HUES64 (cell line): ENCODE results near the gene KLHL14.
"Not testable (repeated sequence)": the region's sequence is repeated elsewhere in the genome, so short reads cannot be mapped to it uniquely, and the experiment has no call there.

Source experiments
- H3K27ac ChIP-seq: 2 replicates; pipeline ENCODE4 v1.7.0; 2013; ENCODE audit warnings: low read depth, low read length, inconsistent platforms
- H3K27me3 ChIP-seq: 2 replicates; pipeline ENCODE4 v1.6.1; 2013; ENCODE audit warnings: mild to moderate bottlenecking, low read length; ENCODE audit not compliant: insufficient read depth
- H3K36me3 ChIP-seq: 2 replicates; pipeline ENCODE4 v1.6.1; 2013; ENCODE audit warnings: mild to moderate bottlenecking, low read length; ENCODE audit not compliant: insufficient read depth
- H3K4me1 ChIP-seq: 2 replicates; pipeline ENCODE4 v1.6.1; 2013; ENCODE audit warnings: mild to moderate bottlenecking, low read length, moderate library complexity; ENCODE audit not compliant: insufficient read depth
- H3K4me3 ChIP-seq: 2 replicates; pipeline ENCODE4 v1.5.1; 2013; ENCODE audit warnings: mild to moderate bottlenecking, low read length, moderate library complexity
- H3K9ac ChIP-seq: 2 replicates; pipeline ENCODE4 v1.6.1; 2013; ENCODE audit warnings: mild to moderate bottlenecking, low read depth, low read length
- H3K9me3 ChIP-seq: 2 replicates; pipeline ENCODE4 v1.6.1; 2013; ENCODE audit warnings: low read depth, low read length; ENCODE audit not compliant: insufficient read depth
- WGBS: fragments of 150-250, 120-280 bp; methylation state at CpG from one replicate; pipeline ENCODE4 v1.1.7; 2013; ENCODE audit warnings: missing lambda C conversion rate; 5-methylcytosine and 5-hydroxymethylcytosine counted together

Gene KLHL14

GRCh38 chr18:32677578-32677977 lies 95.2 kb downstream of the KLHL14 start:
- H3K9ac ChIP-seq, result no peak overlapping the region
- H3K4me1 ChIP-seq, result no peaks in the 10 kb centered on the region
- H3K36me3 ChIP-seq, result no peaks in the 10 kb centered on the region
- H3K9me3 ChIP-seq, result no peaks in the 10 kb centered on the region
- H3K27ac ChIP-seq, result no peak overlapping the region
- H3K27me3 ChIP-seq, result no peaks in the 10 kb centered on the region
- no peak overlapping the region for H3K4me3 ChIP-seq

GRCh38 chr18:32674491-32674890 lies 98.3 kb downstream of the KLHL14 start:
- H3K4me3 ChIP-seq, result no peak overlapping the region
- H3K27ac ChIP-seq, result no peak overlapping the region
- H3K36me3 ChIP-seq, result no peaks in the 10 kb centered on the region
- WGBS, result 70% methylated on average over 2 of the region's 2 CpGs
- H3K4me1 ChIP-seq, result no peaks in the 10 kb centered on the region
- no peaks in the 10 kb centered on the region for H3K9me3 ChIP-seq
- H3K27me3 ChIP-seq, result no peaks in the 10 kb centered on the region
- no peak overlapping the region for H3K9ac ChIP-seq

GRCh38 chr18:32672398-32672797 lies 100.4 kb downstream of the KLHL14 start:
- Histone ChIP-seq H3K36me3 (no peaks in the 10 kb centered on the region), H3K4me3 (no peak overlapping the region), H3K9ac (no peak overlapping the region), H3K27me3 (no peaks in the 10 kb centered on the region), H3K9me3 (no peaks in the 10 kb centered on the region), H3K4me1 (no peaks in the 10 kb centered on the region), H3K27ac (no peak overlapping the region)
- WGBS, result no CpG with 5 or more reads among the region's 1 CpG

- Histone ChIP-seq H3K4me1 (no peaks in the 10 kb centered on the region), H3K27ac (no peak overlapping the region), H3K9ac (no peak overlapping the region), H3K36me3 (no peaks in the 10 kb centered on the region), H3K4me3 (no peak overlapping the region), H3K9me3 (no peaks in the 10 kb centered on the region), H3K27me3 (no peaks in the 10 kb centered on the region)
Measured at GRCh38 chr18:32670727-32671126, 102.1 kb downstream of the KLHL14 start.

GRCh38 chr18:32669549-32670165 lies 103.2 kb downstream of the KLHL14 start:
- H3K9ac ChIP-seq, result no peak overlapping the region
- no peaks in the 10 kb centered on the region for H3K36me3 ChIP-seq
- H3K9me3 ChIP-seq, result no peaks in the 10 kb centered on the region
- no peaks in the 10 kb centered on the region for H3K4me1 ChIP-seq
- no peak overlapping the region for H3K4me3 ChIP-seq
- 76% methylated on average over 5 of the region's 5 CpGs for WGBS
- H3K27ac ChIP-seq, result no peak overlapping the region
- no peaks in the 10 kb centered on the region for H3K27me3 ChIP-seq

GRCh38 chr18:32668956-32669355 lies 103.9 kb downstream of the KLHL14 start:
- Histone ChIP-seq H3K9me3 (no peaks in the 10 kb centered on the region), H3K4me1 (no peaks in the 10 kb centered on the region), H3K27me3 (no peaks in the 10 kb centered on the region), H3K36me3 (no peaks in the 10 kb centered on the region), H3K27ac (no peak overlapping the region), H3K4me3 (no peak overlapping the region), H3K9ac (no peak overlapping the region)
- 93% methylated on average over 1 of the region's 1 CpG for WGBS

- 75% methylated on average over 2 of the region's 2 CpGs for WGBS
Measured at GRCh38 chr18:32661486-32662299, 111.1 kb downstream of the KLHL14 start.

GRCh38 chr18:32654507-32654906 lies 118.3 kb downstream of the KLHL14 start:
- H3K27ac ChIP-seq, H3K9me3 ChIP-seq, H3K36me3 ChIP-seq, H3K27me3 ChIP-seq, H3K4me3 ChIP-seq, H3K4me1 ChIP-seq, H3K9ac ChIP-seq: not testable (repeated sequence)
- WGBS, result 95% methylated on average over 2 of the region's 3 CpGs

More at GRCh38 chr18:32661486-32662299, 111.1 kb downstream of the KLHL14 start:
- no peaks in the 10 kb centered on the region for H3K4me1 ChIP-seq
- H3K36me3 ChIP-seq, result no peaks in the 10 kb centered on the region
- H3K27ac ChIP-seq, result no peak overlapping the region
- H3K27me3 ChIP-seq, result no peaks in the 10 kb centered on the region
- no peaks in the 10 kb centered on the region for H3K9me3 ChIP-seq
- H3K4me3 ChIP-seq, result no peak overlapping the region
- H3K9ac ChIP-seq, result no peak overlapping the region

GRCh38 chr18:32637659-32638058 lies 135.2 kb downstream of the KLHL14 start:
- not testable (repeated sequence) for H3K9ac ChIP-seq, H3K9me3 ChIP-seq, H3K4me3 ChIP-seq, H3K27ac ChIP-seq, H3K36me3 ChIP-seq, H3K4me1 ChIP-seq, H3K27me3 ChIP-seq
- WGBS, result 92% methylated on average over 1 of the region's 1 CpG

- no peaks in the 10 kb centered on the region for H3K9me3 ChIP-seq
- 97% methylated on average over 2 of the region's 2 CpGs for WGBS
Measured at GRCh38 chr18:32637226-32637625, 135.6 kb downstream of the KLHL14 start.

GRCh38 chr18:32634876-32635431 lies 137.9 kb downstream of the KLHL14 start:
- H3K9ac ChIP-seq, result no peak overlapping the region
- H3K4me3 ChIP-seq, result no peak overlapping the region
- peaks cover 8% of the 10 kb centered on the region; the same call in 1 of the 2 replicates for H3K4me1 ChIP-seq
- no peaks in the 10 kb centered on the region for H3K27me3 ChIP-seq
- 89% methylated on average over 5 of the region's 5 CpGs for WGBS
- H3K27ac ChIP-seq, result no peak overlapping the region
- H3K9me3 ChIP-seq, result no peaks in the 10 kb centered on the region
- H3K36me3 ChIP-seq, result no peaks in the 10 kb centered on the region

More at GRCh38 chr18:32637226-32637625, 135.6 kb downstream of the KLHL14 start:
- Histone ChIP-seq H3K27ac (no peak overlapping the region), H3K4me3 (no peak overlapping the region), H3K36me3 (no peaks in the 10 kb centered on the region), H3K27me3 (no peaks in the 10 kb centered on the region), H3K9ac (no peak overlapping the region), H3K4me1 (peaks cover 8% of the 10 kb centered on the region; the same call in 1 of the 2 replicates)
